Neural progenitor cell (in vitro differentiated cells): ENCODE results near the gene SRRM2. TPM values are rescaled to one million over a fixed set of nuclear protein-coding genes. Genes with fewer than 3 reads are reported as not detected.

Experiments
- DNase-seq: peaks from one replicate; pipeline ENCODE4 v3.0.0-alpha.2; 2016; ENCODE audit warnings: low spot score
- H2AFZ ChIP-seq: fragments of 200-600 bp; sonication (generic); replicated peaks from 2 replicates; pipeline ENCODE4 v1.6.1; 2016; ENCODE audit warnings: antibody characterized with exemption
- H3F3A ChIP-seq: fragments of 200-600 bp; sonication (generic); 2 replicates; pipeline ENCODE4 v1.6.1; 2016; ENCODE audit warnings: antibody characterized with exemption, low read depth
- H3K27ac ChIP-seq: fragments of 200-600 bp; sonication (generic); 2 replicates; pipeline ENCODE4 v1.5.1; 2016; ENCODE audit warnings: mild to moderate bottlenecking
- H3K27me3 ChIP-seq: fragments of 200-600 bp; sonication (generic); 2 replicates; pipeline ENCODE4 v1.6.1; 2016; ENCODE audit warnings: mild to moderate bottlenecking, moderate library complexity
- H3K36me3 ChIP-seq: fragments of 200-600 bp; sonication (generic); 2 replicates; pipeline ENCODE4 v1.5.1; 2016
- H3K4me1 ChIP-seq: fragments of 200-600 bp; sonication (generic); 2 replicates; pipeline ENCODE4 v1.6.1; 2016; ENCODE audit warnings: mixed run types
- H3K4me2 ChIP-seq: fragments of 200-600 bp; sonication (generic); 2 replicates; pipeline ENCODE4 v1.6.1; 2016
- H3K4me3 ChIP-seq: fragments of 200-600 bp; sonication (generic); 2 replicates; pipeline ENCODE4 v1.5.1; 2016
- H3K79me2 ChIP-seq: fragments of 200-600 bp; sonication (generic); 2 replicates; pipeline ENCODE4 v1.6.1; 2016; ENCODE audit warnings: low read depth
- H3K9ac ChIP-seq: fragments of 200-600 bp; sonication (generic); 2 replicates; pipeline ENCODE4 v1.6.1; 2016
- H3K9me3 ChIP-seq: fragments of 200-600 bp; sonication (generic); 2 replicates; pipeline ENCODE4 v1.5.1; 2016; ENCODE audit warnings: low read depth
- H4K20me1 ChIP-seq: fragments of 200-600 bp; sonication (generic); 2 replicates; pipeline ENCODE4 v1.6.1; 2016; ENCODE audit warnings: low read depth
- H3K27ac Mint-ChIP-seq: 3 replicates; pipeline ENCODE4 v1.8.0; 2021; ENCODE audit warnings: mixed read lengths
- H3K27me3 Mint-ChIP-seq: 2 replicates; pipeline ENCODE4 v1.8.0; 2022; ENCODE audit warnings: low read depth, mild to moderate bottlenecking, inconsistent platforms, moderate library complexity, mixed read lengths; ENCODE audit not compliant: insufficient read depth
- H3K36me3 Mint-ChIP-seq: 3 replicates; pipeline ENCODE4 v1.8.0; 2021; ENCODE audit warnings: mixed read lengths
- H3K4me1 Mint-ChIP-seq: 3 replicates; pipeline ENCODE4 v1.8.0; 2021; ENCODE audit warnings: mixed read lengths
- H3K4me3 Mint-ChIP-seq: 3 replicates; pipeline ENCODE4 v1.8.0; 2021; ENCODE audit warnings: mild to moderate bottlenecking, moderate library complexity, mixed read lengths
- H3K9me3 Mint-ChIP-seq: 3 replicates; pipeline ENCODE4 v1.8.0; 2020; ENCODE audit warnings: mixed read lengths
- EZH2 ChIP-seq: fragments of 200-600 bp; sonication (generic); IDR thresholded peaks from 2 replicates; pipeline ENCODE4 v1.6.1; 2017; ENCODE audit warnings: antibody characterized with exemption, mild to moderate bottlenecking, moderate library complexity
- EZH2phosphoT487 ChIP-seq: fragments of 200-600 bp; sonication (generic); IDR thresholded peaks from 2 replicates; pipeline ENCODE4 v1.6.1; 2017; ENCODE audit warnings: antibody characterized with exemption
- total RNA-seq: library from RNA; depleted of rRNA; stranded (reverse); fragments of >200 nt; gene quantifications from 2 replicates; pipeline ENCODE4 v1.2.3, GENCODE V29; 2015; ENCODE audit warnings: low replicate concordance
- TF ChIP-seq, protein P1 (sequence below): fragments of 200-600 bp; sonication (generic); IDR thresholded peaks from 2 replicates; pipeline ENCODE4 v1.5.1; 2017; ENCODE audit warnings: antibody characterized with exemption, mild to moderate bottlenecking

Gene SRRM2
- total RNA-seq, 1 donor from 2014 or later: 82.3 TPM

DNA sequence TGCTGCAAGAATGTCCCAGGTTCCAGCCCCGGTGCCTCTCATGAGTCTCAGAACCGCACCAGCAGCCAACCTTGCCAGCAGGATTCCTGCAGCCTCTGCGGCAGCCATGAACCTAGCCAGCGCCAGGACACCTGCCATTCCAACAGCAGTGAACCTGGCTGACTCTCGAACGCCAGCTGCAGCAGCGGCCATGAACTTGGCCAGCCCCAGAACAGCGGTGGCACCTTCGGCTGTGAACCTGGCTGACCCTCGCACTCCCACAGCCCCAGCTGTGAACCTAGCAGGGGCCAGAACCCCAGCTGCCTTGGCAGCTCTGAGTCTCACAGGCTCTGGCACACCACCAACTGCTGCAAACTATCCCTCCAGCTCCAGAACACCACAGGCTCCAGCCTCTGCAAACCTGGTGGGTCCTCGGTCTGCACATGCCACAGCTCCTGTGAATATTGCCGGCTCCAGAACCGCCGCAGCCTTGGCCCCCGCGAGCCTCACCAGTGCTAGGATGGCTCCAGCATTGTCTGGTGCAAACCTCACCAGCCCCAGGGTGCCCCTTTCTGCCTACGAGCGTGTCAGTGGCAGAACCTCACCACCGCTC lies 14.8 kb downstream of the SRRM2 start:
- DNase-seq: no peak
- no peak overlapping the region for H2AFZ ChIP-seq
- Mint-ChIP-seq H3K4me3 (no peak overlapping the region), H3K4me1 (peaks cover 6% of the 10 kb centered on the region), H3K36me3 (peaks cover 72% of the 10 kb centered on the region), H3K27me3 (peaks cover 28% of the 10 kb centered on the region), H3K27ac (no peak overlapping the region), H3K9me3 (peaks cover 28% of the 10 kb centered on the region)
- no peak overlapping the region for H3K4me3 ChIP-seq
- H3K4me1 ChIP-seq: no peaks in the 10 kb centered on the region
- H3K4me2 ChIP-seq: no peak overlapping the region
- H3K9ac ChIP-seq: no peak overlapping the region
- peaks cover 63% of the 10 kb centered on the region for H4K20me1 ChIP-seq
- H3F3A ChIP-seq: peaks cover 74% of the 10 kb centered on the region
- peaks cover 71% of the 10 kb centered on the region for H3K79me2 ChIP-seq
- no peak overlapping the region for H3K27ac ChIP-seq
- no peaks in the 10 kb centered on the region for H3K9me3 ChIP-seq
- no peaks in the 10 kb centered on the region for H3K27me3 ChIP-seq
- peaks cover 28% of the 10 kb centered on the region for H3K36me3 ChIP-seq
- no peak for TF ChIP-seq EZH2phosphoT487
- TF ChIP-seq EZH2: no peak
- TF ChIP-seq, protein P1, sequence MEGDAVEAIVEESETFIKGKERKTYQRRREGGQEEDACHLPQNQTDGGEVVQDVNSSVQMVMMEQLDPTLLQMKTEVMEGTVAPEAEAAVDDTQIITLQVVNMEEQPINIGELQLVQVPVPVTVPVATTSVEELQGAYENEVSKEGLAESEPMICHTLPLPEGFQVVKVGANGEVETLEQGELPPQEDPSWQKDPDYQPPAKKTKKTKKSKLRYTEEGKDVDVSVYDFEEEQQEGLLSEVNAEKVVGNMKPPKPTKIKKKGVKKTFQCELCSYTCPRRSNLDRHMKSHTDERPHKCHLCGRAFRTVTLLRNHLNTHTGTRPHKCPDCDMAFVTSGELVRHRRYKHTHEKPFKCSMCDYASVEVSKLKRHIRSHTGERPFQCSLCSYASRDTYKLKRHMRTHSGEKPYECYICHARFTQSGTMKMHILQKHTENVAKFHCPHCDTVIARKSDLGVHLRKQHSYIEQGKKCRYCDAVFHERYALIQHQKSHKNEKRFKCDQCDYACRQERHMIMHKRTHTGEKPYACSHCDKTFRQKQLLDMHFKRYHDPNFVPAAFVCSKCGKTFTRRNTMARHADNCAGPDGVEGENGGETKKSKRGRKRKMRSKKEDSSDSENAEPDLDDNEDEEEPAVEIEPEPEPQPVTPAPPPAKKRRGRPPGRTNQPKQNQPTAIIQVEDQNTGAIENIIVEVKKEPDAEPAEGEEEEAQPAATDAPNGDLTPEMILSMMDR: no peak

DNA sequence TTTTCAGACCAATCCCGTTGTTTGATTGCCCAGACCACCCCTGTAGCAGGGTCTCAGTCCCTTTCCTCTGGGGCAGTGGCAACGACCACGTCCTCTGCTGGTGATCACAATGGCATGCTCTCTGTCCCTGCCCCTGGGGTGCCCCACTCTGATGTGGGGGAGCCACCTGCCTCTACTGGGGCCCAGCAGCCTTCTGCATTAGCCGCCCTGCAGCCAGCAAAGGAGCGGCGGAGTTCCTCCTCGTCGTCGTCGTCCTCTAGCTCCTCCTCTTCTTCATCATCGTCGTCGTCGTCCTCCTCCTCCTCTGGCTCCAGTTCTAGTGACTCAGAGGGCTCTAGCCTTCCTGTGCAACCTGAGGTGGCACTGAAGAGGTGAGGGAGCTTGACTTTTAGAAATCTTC lies 15.5 kb downstream of the SRRM2 start:
- no peak overlapping the region for H3K4me3 Mint-ChIP-seq
- peaks cover 23% of the 10 kb centered on the region for H3K27me3 Mint-ChIP-seq

GRCh38 chr16:2768403-2769089 lies 16.1 kb downstream of the SRRM2 start:
- H3K9ac ChIP-seq: no peak overlapping the region
- DNase-seq: no peak
- TF ChIP-seq, protein P1: no peak
- H3K4me1 Mint-ChIP-seq: peaks cover 6% of the 10 kb centered on the region
- H3K27ac ChIP-seq: no peak overlapping the region
- H3K36me3 Mint-ChIP-seq: peaks cover 59% of the 10 kb centered on the region
- H3K27me3 ChIP-seq: no peaks in the 10 kb centered on the region
- peaks cover 61% of the 10 kb centered on the region for H3K79me2 ChIP-seq
- no peak overlapping the region for H3K27ac Mint-ChIP-seq
- H3K4me3 Mint-ChIP-seq: no peak overlapping the region
- H3K4me3 ChIP-seq: no peak overlapping the region
- peaks cover 74% of the 10 kb centered on the region for H3F3A ChIP-seq
- no peak overlapping the region for H3K4me2 ChIP-seq
- H3K9me3 ChIP-seq: no peaks in the 10 kb centered on the region
- peaks cover 71% of the 10 kb centered on the region for H4K20me1 ChIP-seq
- peaks cover 15% of the 10 kb centered on the region for H3K9me3 Mint-ChIP-seq
- H3K4me1 ChIP-seq: no peaks in the 10 kb centered on the region
- peaks cover 15% of the 10 kb centered on the region for H3K36me3 ChIP-seq
- H2AFZ ChIP-seq: no peak overlapping the region
- H3K27me3 Mint-ChIP-seq: peaks cover 21% of the 10 kb centered on the region

More for the DNA sequence above, 15.5 kb downstream of the SRRM2 start:
- no peak overlapping the region for H3K4me3 ChIP-seq
- H3K4me2 ChIP-seq: no peak overlapping the region
- H4K20me1 ChIP-seq: peaks cover 69% of the 10 kb centered on the region
- H3F3A ChIP-seq: peaks cover 74% of the 10 kb centered on the region
- H3K9me3 ChIP-seq: no peaks in the 10 kb centered on the region
- H2AFZ ChIP-seq: no peak overlapping the region
- H3K27me3 ChIP-seq: no peaks in the 10 kb centered on the region
- H3K79me2 ChIP-seq: peaks cover 64% of the 10 kb centered on the region
- H3K4me1 ChIP-seq: no peaks in the 10 kb centered on the region
- H3K27ac Mint-ChIP-seq: no peak overlapping the region
- no peak overlapping the region for H3K27ac ChIP-seq
- H3K36me3 Mint-ChIP-seq: peaks cover 65% of the 10 kb centered on the region
- peaks cover 6% of the 10 kb centered on the region for H3K4me1 Mint-ChIP-seq
- TF ChIP-seq EZH2 (no peak), EZH2phosphoT487 (no peak)
- TF ChIP-seq, protein P1: no peak
- peaks cover 21% of the 10 kb centered on the region for H3K36me3 ChIP-seq
- no peak overlapping the region for H3K9ac ChIP-seq
- peaks cover 22% of the 10 kb centered on the region for H3K9me3 Mint-ChIP-seq
- no peak for DNase-seq
